ENCODE data around the gene STPG4. TPM values are rescaled to one million over a fixed set of nuclear protein-coding genes. Genes with fewer than 3 reads are reported as not detected.

Gene STPG4
- polyA plus RNA-seq, 3 donors = 0.20 to 0.24 TPM; not detected in 1

- H3K4me3 ChIP-seq (replicated peaks in 1 of 3; ENCODE audit: low read depth in 2 of 3, low read length in 3 of 3) = peak overlapping the region in 1 of 3 experiments; percentile 27
- no peaks in the 10 kb centered on the region for H3K9me3 ChIP-seq (replicated peaks in 1 of 2; ENCODE audit: control insufficient read depth in 1 of 2, insufficient read depth in 1 of 2, low read length in 2 of 2)
- H3K4me1 ChIP-seq (ENCODE audit: control insufficient read depth in 1 of 2, insufficient read depth in 2 of 2, low read length in 2 of 2) = peaks cover 52 to 55% of the 10 kb centered on the region in 2 donors
- Mint-ChIP-seq H3K9me3 (no peaks in the 10 kb centered on the region), H3K4me1 (peaks cover 65% of the 10 kb centered on the region), H3K27me3 (ENCODE audit: low read depth in 3 of 3) (peaks cover 0 to 6% (median 0%) of the 10 kb centered on the region in 3 donors), H3K27ac (peak overlapping the region; percentile 99 to 100 (median 99)), H3K4me3 (peak overlapping the region; percentile 53 to 78), H3K36me3 (peaks cover 61 to 76% of the 10 kb centered on the region in 2 donors)
- intact Hi-C loops (cut with micrococcal nuclease) = loop anchor here (2.0 kb wide), 1 partner anchor 15 kb away; no protein-coding TSS in a partner anchor
- H3K27ac ChIP-seq (ENCODE audit: low read depth in 1 of 2, low read length in 2 of 2) = peak overlapping the region; percentile 99
- no peaks in the 10 kb centered on the region for H3K27me3 ChIP-seq (ENCODE audit: control insufficient read depth in 2 of 2, insufficient read depth in 2 of 2, low read length in 2 of 2)
- TF ChIP-seq CTCF (IDR thresholded peaks at IDR 0.05) = no peak
- H4K20me1 ChIP-seq (ENCODE audit: insufficient read depth, low read length) = no peaks in the 10 kb centered on the region
- peak overlapping the region; percentile 35 for H3K4me2 ChIP-seq (replicated peaks; ENCODE audit: extremely low read depth, low read length, poor library complexity, severe bottlenecking)
- peak; percentile 29 to 91 (median 91) for DNase-seq
- 6% methylated on average over 2 of the region's 2 CpGs for WGBS (ENCODE audit: insufficient coverage)
- peak overlapping the region; percentile 79 for H3K9ac ChIP-seq (ENCODE audit: insufficient read depth, low read length, poor library complexity, severe bottlenecking)
- H3K36me3 ChIP-seq (replicated peaks in 1 of 2; ENCODE audit: control insufficient read depth in 1 of 2, insufficient read depth in 2 of 2, low read length in 2 of 2) = peaks cover 51 to 61% of the 10 kb centered on the region in 2 donors
- peaks cover 17% of the 10 kb centered on the region for H3K79me2 ChIP-seq (ENCODE audit: insufficient read depth, low read length)
- H2AFZ ChIP-seq (ENCODE audit: insufficient read depth, low read depth, low read length, poor library complexity, severe bottlenecking) = no peak overlapping the region
Observed at GRCh38 chr2:47057687-47058002, 97.5 kb downstream of the STPG4 start.

GRCh38 chr2:47056868-47057686 is 98.0 kb downstream of the STPG4 start:
- no peak overlapping the region for H2AFZ ChIP-seq (ENCODE audit: insufficient read depth, low read depth, low read length, poor library complexity, severe bottlenecking)
- peaks cover 61 to 76% of the 10 kb centered on the region in 2 donors for H3K36me3 Mint-ChIP-seq
- H3K9me3 Mint-ChIP-seq = no peaks in the 10 kb centered on the region
- no peaks in the 10 kb centered on the region for H3K9me3 ChIP-seq (replicated peaks in 1 of 2; ENCODE audit: control insufficient read depth in 1 of 2, insufficient read depth in 1 of 2, low read length in 2 of 2)
- H3K79me2 ChIP-seq (ENCODE audit: insufficient read depth, low read length) = peaks cover 17% of the 10 kb centered on the region
- H3K27ac Mint-ChIP-seq = peak overlapping the region; percentile 99 to 100 (median 99)
- H3K4me3 Mint-ChIP-seq = peak overlapping the region in 1 of 2 donors; percentile 78
- H3K27me3 Mint-ChIP-seq (ENCODE audit: low read depth in 3 of 3) = peaks cover 0 to 6% (median 0%) of the 10 kb centered on the region in 3 donors
- no peak for TF ChIP-seq CTCF (IDR thresholded peaks at IDR 0.05)
- H3K36me3 ChIP-seq (replicated peaks in 1 of 2; ENCODE audit: control insufficient read depth in 1 of 2, insufficient read depth in 2 of 2, low read length in 2 of 2) = peaks cover 51 to 61% of the 10 kb centered on the region in 2 donors
- no peaks in the 10 kb centered on the region for H3K27me3 ChIP-seq (ENCODE audit: control insufficient read depth in 2 of 2, insufficient read depth in 2 of 2, low read length in 2 of 2)
- H3K4me1 ChIP-seq (ENCODE audit: control insufficient read depth in 1 of 2, insufficient read depth in 2 of 2, low read length in 2 of 2) = peaks cover 52 to 55% of the 10 kb centered on the region in 2 donors
- H4K20me1 ChIP-seq (ENCODE audit: insufficient read depth, low read length) = no peaks in the 10 kb centered on the region
- peak overlapping the region; percentile 35 for H3K4me2 ChIP-seq (replicated peaks; ENCODE audit: extremely low read depth, low read length, poor library complexity, severe bottlenecking)
- no peak overlapping the region for H3K4me3 ChIP-seq (replicated peaks in 1 of 3; ENCODE audit: low read depth in 2 of 3, low read length in 3 of 3)
- 48% methylated on average over 12 of the region's 15 CpGs for WGBS (ENCODE audit: insufficient coverage)
- H3K4me1 Mint-ChIP-seq = peaks cover 62% of the 10 kb centered on the region
- peak in 2 of 3 donors; percentile 26 to 94 for DNase-seq
- H3K9ac ChIP-seq (ENCODE audit: insufficient read depth, low read length, poor library complexity, severe bottlenecking) = peak overlapping the region; percentile 79
- intact Hi-C loops (cut with micrococcal nuclease) = loop anchor here in 1 of 2 donors (2.0 kb wide), 1 partner anchor 16 kb away; no protein-coding TSS in a partner anchor
- H3K27ac ChIP-seq (ENCODE audit: low read depth in 1 of 2, low read length in 2 of 2) = peak overlapping the region; percentile 99

All from CD14-positive monocyte (primary cell).